Calu3 (cell line): ENCODE measurements around the gene TYROBP. TPM values are rescaled to one million over a fixed set of nuclear protein-coding genes. Genes with fewer than 3 reads are reported as not detected.

Experiments
- BruUV-seq: library from RNA; stranded (reverse); fragments of 400-500 nt; replicated peaks from 2 replicates; lab custom pipeline; 2021; lab: Mats Ljungman, UMichigan
- CTCF ChIA-PET: fragments of 300-600 bp; sonication (Branson Sonifier 250); formaldehyde crosslinking; loops from one replicate; lab custom pipeline; 2022; ENCODE audit warnings: antibody characterized with exemption; lab: Charles Lee
- DNase-seq: peaks from one replicate; pipeline ENCODE4 v3.0.0; 2022
- H3K27ac Mint-ChIP-seq: one replicate; pipeline ENCODE4 v1.8.0; 2022; ENCODE audit warnings: mixed read lengths; ENCODE audit not compliant: unreplicated experiment
- H3K27me3 Mint-ChIP-seq: one replicate; pipeline ENCODE4 v1.8.0; 2022; ENCODE audit warnings: mixed read lengths; ENCODE audit not compliant: unreplicated experiment
- H3K36me3 Mint-ChIP-seq: one replicate; pipeline ENCODE4 v1.8.0; 2022; ENCODE audit warnings: mild to moderate bottlenecking, moderate library complexity, mixed read lengths; ENCODE audit not compliant: insufficient read depth, unreplicated experiment
- H3K4me1 Mint-ChIP-seq: one replicate; pipeline ENCODE4 v1.8.0; 2022; ENCODE audit warnings: mild to moderate bottlenecking, low read depth, mixed read lengths; ENCODE audit not compliant: unreplicated experiment
- H3K4me3 Mint-ChIP-seq: one replicate; pipeline ENCODE4 v1.8.0; 2022; ENCODE audit warnings: mild to moderate bottlenecking, low read depth, moderate library complexity, mixed read lengths; ENCODE audit not compliant: unreplicated experiment
- H3K9me3 Mint-ChIP-seq: one replicate; pipeline ENCODE4 v1.8.0; 2022; ENCODE audit warnings: low read depth, mixed read lengths; ENCODE audit not compliant: unreplicated experiment
- CTCF ChIP-seq: fragments of 200-600 bp; IDR thresholded peaks from one replicate; pipeline ENCODE4 v1.8.0; 2022; ENCODE audit warnings: antibody characterized with exemption; ENCODE audit not compliant: unreplicated experiment
- intact Hi-C: fragments of 100-400 bp; cut with micrococcal nuclease; formaldehyde crosslinking; loops from one replicate; pipeline ENCODE4 v1.10.0; 2022; ENCODE audit not compliant: unreplicated experiment
- total RNA-seq: library from RNA; stranded (reverse); gene quantifications from 2 replicates; pipeline ENCODE4 v1.2.3, GENCODE V29; 2022

Gene TYROBP
- total RNA-seq, 1 experiment from 2014 or later, result not detected

- Mint-ChIP-seq H3K27ac (no peak overlapping the region), H3K36me3 (peaks cover 11% of the 10 kb centered on the region), H3K4me3 (no peak overlapping the region), H3K27me3 (peaks cover 35% of the 10 kb centered on the region), H3K9me3 (no peaks in the 10 kb centered on the region), H3K4me1 (no peaks in the 10 kb centered on the region)
- CTCF ChIA-PET, result no interaction called here
- no peak for DNase-seq
- intact Hi-C loops, result no loop called here
- no peak for TF ChIP-seq CTCF
- no TSS peak for BruUV-seq
Observed at GRCh38 chr19:35946203-35946602, 38.1 kb upstream of the TYROBP start.

GRCh38 chr19:35945121-35945790 is 37.2 kb upstream of the TYROBP start:
- CTCF ChIA-PET, result no interaction called here
- DNase-seq, result no peak
- Mint-ChIP-seq H3K36me3 (peaks cover 11% of the 10 kb centered on the region), H3K4me3 (no peak overlapping the region), H3K27me3 (peaks cover 25% of the 10 kb centered on the region), H3K27ac (no peak overlapping the region), H3K9me3 (no peaks in the 10 kb centered on the region), H3K4me1 (no peaks in the 10 kb centered on the region)
- TF ChIP-seq CTCF, result no peak
- BruUV-seq, result no TSS peak
- intact Hi-C loops, result no loop called here

- BruUV-seq, result no TSS peak
- H3K9me3 Mint-ChIP-seq, result no peaks in the 10 kb centered on the region
- CTCF ChIA-PET, result no interaction called here
- H3K4me3 Mint-ChIP-seq, result no peak overlapping the region
- intact Hi-C loops, result no loop called here
- H3K4me1 Mint-ChIP-seq, result no peaks in the 10 kb centered on the region
- TF ChIP-seq CTCF, result no peak
- H3K27ac Mint-ChIP-seq, result no peak overlapping the region
- peaks cover 18% of the 10 kb centered on the region for H3K27me3 Mint-ChIP-seq
- H3K36me3 Mint-ChIP-seq, result peaks cover 11% of the 10 kb centered on the region
- DNase-seq, result no peak
Observed at GRCh38 chr19:35944556-35944955, 36.5 kb upstream of the TYROBP start.

GRCh38 chr19:35943321-35944301 is 35.5 kb upstream of the TYROBP start:
- peaks cover 9% of the 10 kb centered on the region for H3K27me3 Mint-ChIP-seq
- no peak for DNase-seq
- H3K9me3 Mint-ChIP-seq, result no peaks in the 10 kb centered on the region
- CTCF ChIA-PET, result interaction anchor here (0.6 kb wide), 1 partner anchor 29 kb away, joined by 3 read pairs; no protein-coding TSS in a partner anchor
- peaks cover 11% of the 10 kb centered on the region for H3K36me3 Mint-ChIP-seq
- intact Hi-C loops, result no loop called here
- no peak for TF ChIP-seq CTCF
- no TSS peak for BruUV-seq
- peaks cover 3% of the 10 kb centered on the region for H3K4me1 Mint-ChIP-seq
- no peak overlapping the region for H3K27ac Mint-ChIP-seq
- H3K4me3 Mint-ChIP-seq, result no peak overlapping the region
